Measurements from ENCODE around the gene LMAN1. TPM values are rescaled to one million over a fixed set of nuclear protein-coding genes. Genes with fewer than 3 reads are reported as not detected.

The LMAN1 gene
- total and polyA plus RNA-seq, 2 of the 4 experiments (the other 2 are of a cell fraction): 83.1 to 213 TPM

DNA sequence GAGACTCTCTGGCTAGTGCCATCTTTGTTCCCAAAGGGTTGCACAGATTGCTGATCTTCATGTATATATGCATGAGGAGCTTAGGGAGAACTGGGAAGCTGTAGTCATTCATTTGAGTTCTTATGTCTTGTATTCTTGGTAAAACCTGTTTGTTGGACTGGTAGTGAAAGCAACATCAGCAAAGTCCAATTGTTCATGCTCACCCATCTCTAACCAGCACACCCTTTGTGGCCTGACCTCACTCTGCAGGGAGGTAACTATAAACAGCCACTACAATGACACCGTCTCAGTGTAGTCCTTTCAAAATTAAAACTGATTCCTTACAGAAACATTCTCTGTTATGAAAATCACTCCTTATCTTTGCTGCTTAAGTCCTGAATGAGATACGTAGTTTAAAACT, 13.9 kb upstream of the LMAN1 start:
- in situ Hi-C loops (cut with MboI; ENCODE audit: low sequenced_read_pairs): no loop called here
- Histone ChIP-seq H3K23ac (ENCODE audit: low read depth, low read length) (no peak overlapping the region), H3K18ac (ENCODE audit: low read depth, low read length) (no peak overlapping the region), H3K4me2 (ENCODE audit: low read depth, low read length) (no peak overlapping the region), H4K5ac (ENCODE audit: low read depth, low read length) (no peak overlapping the region), H4K8ac (ENCODE audit: low read depth in 2 of 2, low read length in 2 of 2) (no peak overlapping the region), H3K9me1 (ENCODE audit: insufficient read depth, low read length) (no peaks in the 10 kb centered on the region), H3K4me1 (ENCODE audit: control insufficient read depth, insufficient read depth, low read length) (no peaks in the 10 kb centered on the region), H2BK15ac (ENCODE audit: low read depth, low read length) (no peak overlapping the region), H2AFZ (replicated peaks; ENCODE audit: low read length, poor library complexity) (no peak overlapping the region), H3K9me3 (ENCODE audit: control insufficient read depth, insufficient read depth, low read length) (no peaks in the 10 kb centered on the region), H3K14ac (replicated peaks; ENCODE audit: low read depth, low read length) (no peak overlapping the region), H2BK5ac (ENCODE audit: low read depth, low read length, poor library complexity, severe bottlenecking) (no peak overlapping the region), H3K79me1 (ENCODE audit: low read depth in 1 of 2, low read length in 2 of 2) (no peaks in the 10 kb centered on the region), H4K20me1 (ENCODE audit: insufficient read depth, low read length) (no peaks in the 10 kb centered on the region), H2AK5ac (ENCODE audit: low read depth, low read length) (no peak overlapping the region), H3K4ac (ENCODE audit: low read depth, low read length) (no peak overlapping the region), H4K91ac (ENCODE audit: insufficient read depth, low read depth, low read length) (no peak overlapping the region), H2AK9ac (replicated peaks; ENCODE audit: low read depth, low read length, poor library complexity) (no peak overlapping the region), H2BK20ac (ENCODE audit: low read depth, low read length) (no peak overlapping the region), H3K36me3 (ENCODE audit: control insufficient read depth, insufficient read depth, low read length) (no peaks in the 10 kb centered on the region), H3K9ac (ENCODE audit: low read depth, low read length) (no peak overlapping the region), H3K56ac (ENCODE audit: extremely low read depth, insufficient read depth, low read length) (no peak overlapping the region), H3K27me3 (ENCODE audit: control insufficient read depth, insufficient read depth, low read length) (peaks cover 24% of the 10 kb centered on the region), H3K4me3 (ENCODE audit: insufficient read depth, low read depth, low read length) (no peak overlapping the region), H2BK120ac (ENCODE audit: low read depth, low read length) (no peak overlapping the region), H3K27ac (ENCODE audit: insufficient read depth, low read length) (no peak overlapping the region)
- TF ChIP-seq MAFK (IDR thresholded peaks at IDR 0.05; ENCODE audit: low read depth, low read length): no peak
- no peak for TF ChIP-seq MXI1 (IDR thresholded peaks at IDR 0.05; ENCODE audit: borderline replicate concordance, low read depth, low read length)
- no peak for TF ChIP-seq USF2 (IDR thresholded peaks at IDR 0.05; ENCODE audit: low read depth, low read length)
- TF ChIP-seq MAZ (IDR thresholded peaks at IDR 0.05; ENCODE audit: borderline replicate concordance, low read depth, low read length): no peak
- TF ChIP-seq RAD21 (IDR thresholded peaks at IDR 0.05; ENCODE audit: low read length): no peak
- no TSS peak for BruUV-seq (replicated peaks)
- dilution Hi-C loops (cut with HindIII; ENCODE audit: low sequenced_read_pairs, unreplicated experiment): no loop called here
- CTCF ChIA-PET: interaction anchor here (0.8 kb wide), 1 partner anchor 17 kb away, joined by 3 read pairs; no protein-coding TSS in a partner anchor
- intact Hi-C loops (cut with micrococcal nuclease): no loop called here
- DNase-seq (no peak), ATAC-seq (ENCODE audit: low read depth) (no peak)
- POLR2A ChIA-PET (ENCODE audit: unreplicated experiment): no interaction called here
- no CpG with 5 or more reads among the region's 2 CpGs for WGBS, 2 experiments (ENCODE audit: extremely low coverage in 2 of 2, insufficient read length in 1 of 2)
